SK-N-SH (cell line): Measurements from ENCODE around the gene PRKACB. TPM values are rescaled to one million over a fixed set of nuclear protein-coding genes. Genes with fewer than 3 reads are reported as not detected.

Experiments
- CTCF ChIA-PET: fragments of 300-600, 350-600 bp; formaldehyde crosslinking; extraction: SDS; loops from one replicate; lab custom pipeline; 2021; lab: Yijun Ruan, JAX
- POLR2A ChIA-PET: fragments of 350-600 bp; sonication (Branson Sonifier 250); formaldehyde crosslinking; extraction: SDS; loops from one replicate; lab custom pipeline; 2020; ENCODE audit warnings: antibody characterized with exemption, inconsistent platforms; lab: Yijun Ruan, JAX
- DNase-seq: peaks from one replicate; pipeline ENCODE4 v3.0.0; 2012
- H2AFZ ChIP-seq: fragments of 200-600 bp; sonication (generic); 2 replicates; pipeline ENCODE4 v1.8.1; 2016; ENCODE audit warnings: antibody characterized with exemption, mild to moderate bottlenecking, low read depth
- H3F3A ChIP-seq: fragments of 200-600 bp; sonication (generic); replicated peaks from 2 replicates; pipeline ENCODE3; 2016; ENCODE audit warnings: antibody characterized with exemption, mild to moderate bottlenecking; ENCODE audit not compliant: insufficient read depth
- H3K27ac ChIP-seq, 2 experiments: fragments of 200-500 bp in 1 of 2; fragments of 200-600 bp in 1 of 2; sonication (Bioruptor generic) in 1 of 2; sonication (generic), shearing (Covaris generic) in 1 of 2; 2 replicates each; pipeline versions ENCODE4 v1.5.1 to v1.6.1; 2014 to 2016; ENCODE audit warnings: low read depth in 2 of 2, inconsistent platforms in 1 of 2, low read length in 1 of 2, mild to moderate bottlenecking in 1 of 2, mixed read lengths in 1 of 2
- H3K27me3 ChIP-seq: fragments of 200-600 bp; sonication (generic), shearing (Covaris generic); 2 replicates; pipeline ENCODE4 v1.6.1; 2016; ENCODE audit warnings: mixed run types; ENCODE audit not compliant: insufficient read depth
- H3K36me3 ChIP-seq, 2 experiments: fragments of 200-500 bp in 1 of 2; fragments of 200-600 bp in 1 of 2; sonication (Bioruptor generic) in 1 of 2; sonication (generic) in 1 of 2; replicated peaks in 1 of 2; 2 replicates each; pipeline versions ENCODE3 to v1.5.1; 2014 to 2016; ENCODE audit warnings: low read length in 1 of 2, mild to moderate bottlenecking in 1 of 2; ENCODE audit not compliant: insufficient read depth in 2 of 2, control insufficient read depth in 1 of 2
- H3K4me1 ChIP-seq, 2 experiments: fragments of 200-500 bp in 1 of 2; fragments of 200-600 bp in 1 of 2; sonication (Bioruptor generic) in 1 of 2; sonication (generic), shearing (Covaris generic) in 1 of 2; 2 replicates each; pipeline versions ENCODE4 v1.5.1 to v1.6.1; 2014 to 2016; ENCODE audit warnings: low read depth in 1 of 2, low read length in 1 of 2, mixed run types in 1 of 2; ENCODE audit not compliant: insufficient read depth in 2 of 2, control insufficient read depth in 1 of 2
- H3K4me2 ChIP-seq: fragments of 200-600 bp; sonication (generic), shearing (Covaris generic); 2 replicates; pipeline ENCODE4 v1.6.1; 2017; ENCODE audit warnings: mixed run types
- H3K4me3 ChIP-seq, 2 experiments: fragments of 200-500 bp in 1 of 2; fragments of 200-600 bp in 1 of 2; sonication (Bioruptor generic) in 1 of 2; sonication (generic), shearing (Covaris generic) in 1 of 2; 2 replicates each; pipeline versions ENCODE4 v1.5.1 to v1.8.1; 2014 to 2016; ENCODE audit warnings: low read depth in 2 of 2, inconsistent platforms in 1 of 2, low read length in 1 of 2, mild to moderate bottlenecking in 1 of 2, mixed read lengths in 1 of 2, moderate library complexity in 1 of 2
- H3K79me2 ChIP-seq: fragments of 200-600 bp; sonication (generic); 2 replicates; pipeline ENCODE4 v1.8.1; 2017; ENCODE audit warnings: mild to moderate bottlenecking; ENCODE audit not compliant: insufficient read depth
- H3K9ac ChIP-seq: fragments of 200-600 bp; sonication (generic); 2 replicates; pipeline ENCODE4 v1.6.1; 2017; ENCODE audit warnings: mixed run types
- H3K9me2 ChIP-seq: fragments of 200-600 bp; sonication (generic); 2 replicates; pipeline ENCODE4 v1.6.1; 2017; ENCODE audit warnings: mixed run types
- H3K9me3 ChIP-seq: fragments of 200-600 bp; sonication (generic); 2 replicates; pipeline ENCODE4 v1.6.1; 2017; ENCODE audit warnings: mixed run types, mild to moderate bottlenecking, moderate library complexity
- H4K20me1 ChIP-seq: fragments of 200-600 bp; sonication (generic); 2 replicates; pipeline ENCODE4 v1.6.1; 2017; ENCODE audit warnings: mild to moderate bottlenecking, mixed run types; ENCODE audit not compliant: insufficient read depth
- ELF1 ChIP-seq: IDR thresholded peaks from 2 replicates; pipeline ENCODE4 v1.4.0; 2012
- EZH2phosphoT487 ChIP-seq: fragments of 200-600 bp; sonication (generic); IDR thresholded peaks from 2 replicates; pipeline ENCODE4 v1.6.1; 2017; ENCODE audit warnings: low read depth, mixed run types, mild to moderate bottlenecking, antibody characterized with exemption, moderate library complexity, borderline replicate concordance
- FOXJ3 ChIP-seq: sonication (generic); formaldehyde crosslinking; IDR thresholded peaks from 2 replicates; pipeline ENCODE4 v1.5.1; 2020; ENCODE audit warnings: mild to moderate bottlenecking, missing genetic modification reagents
- GABPA ChIP-seq: IDR thresholded peaks from 2 replicates; pipeline ENCODE4 v1.4.0; 2012; ENCODE audit warnings: low read depth, mild to moderate bottlenecking
- JUND ChIP-seq: IDR thresholded peaks from 2 replicates; pipeline ENCODE4 v1.4.0; 2012
- MEF2A ChIP-seq: IDR thresholded peaks from 2 replicates; pipeline ENCODE4 v1.4.0; 2012; ENCODE audit warnings: low read depth, borderline replicate concordance
- NFIC ChIP-seq: IDR thresholded peaks from 2 replicates; pipeline ENCODE4 v1.4.0; 2012; ENCODE audit warnings: borderline replicate concordance
- NRF1 ChIP-seq: IDR thresholded peaks from 2 replicates; pipeline ENCODE4 v1.6.1; 2012; ENCODE audit warnings: low read depth, mild to moderate bottlenecking, low read length
- POLR2AphosphoS5 ChIP-seq: IDR thresholded peaks from 2 replicates; pipeline ENCODE4 v1.6.1; 2012; ENCODE audit warnings: low read depth, low read length
- RAD21 ChIP-seq: IDR thresholded peaks from 2 replicates; pipeline ENCODE4 v1.6.1; 2012; ENCODE audit warnings: mild to moderate bottlenecking, low read length
- SIN3A ChIP-seq: IDR thresholded peaks from 2 replicates; pipeline ENCODE4 v1.6.1; 2012; ENCODE audit warnings: low read depth, mild to moderate bottlenecking, low read length, moderate library complexity, borderline replicate concordance
- SMC3 ChIP-seq: IDR thresholded peaks from 2 replicates; pipeline ENCODE4 v1.6.1; 2012; ENCODE audit warnings: low read depth, low read length, improper control_type of control experiment
- TAF1 ChIP-seq: IDR thresholded peaks from 2 replicates; pipeline ENCODE4 v1.6.1; 2012; ENCODE audit warnings: low read depth, mild to moderate bottlenecking, low read length, moderate library complexity, borderline replicate concordance
- TCF12 ChIP-seq: IDR thresholded peaks from 2 replicates; pipeline ENCODE4 v1.4.0; 2012
- TEAD4 ChIP-seq: IDR thresholded peaks from 2 replicates; pipeline ENCODE4 v1.4.0; 2012; ENCODE audit warnings: mild to moderate bottlenecking, borderline replicate concordance; ENCODE audit not compliant: insufficient read depth
- WGBS: methylation state at CpG from one replicate; pipeline ENCODE4 v1.1.6; 2017; ENCODE audit warnings: low lambda C conversion rate; 5-methylcytosine and 5-hydroxymethylcytosine counted together
- polyA plus RNA-seq, 3 experiments: library from polyadenylated mRNA; depleted of rRNA; stranded (reverse); fragments of >200 nt; gene quantifications; 2 replicates each; pipeline ENCODE4 v1.2.3, GENCODE V29; 2012
- TF ChIP-seq, protein P1 (sequence below): fragments of 200-600 bp; sonication (generic); IDR thresholded peaks from 2 replicates; pipeline ENCODE4 v1.6.1; 2017; ENCODE audit warnings: antibody characterized with exemption, mild to moderate bottlenecking, moderate library complexity
- TF ChIP-seq, protein P2 (sequence below): IDR thresholded peaks from 2 replicates; pipeline ENCODE4; 2012
- TF ChIP-seq, protein P3 (sequence below): IDR thresholded peaks from 2 replicates; pipeline ENCODE4 v1.4.0; 2012; ENCODE audit warnings: low read depth
- TF ChIP-seq, protein P4 (sequence below): IDR thresholded peaks from 2 replicates; pipeline ENCODE4 v1.4.0; 2012; ENCODE audit warnings: low read depth, borderline replicate concordance
- TF ChIP-seq, protein P5 (sequence below): fragments of 150-350 bp; IDR thresholded peaks from 2 replicates; pipeline ENCODE4 v1.6.1; 2016; ENCODE audit warnings: mild to moderate bottlenecking, low read depth, low read length

Gene PRKACB
- polyA plus RNA-seq, 1 of the 3 experiments (the other 2 are of a cell fraction) = 7.5 TPM

DNA sequence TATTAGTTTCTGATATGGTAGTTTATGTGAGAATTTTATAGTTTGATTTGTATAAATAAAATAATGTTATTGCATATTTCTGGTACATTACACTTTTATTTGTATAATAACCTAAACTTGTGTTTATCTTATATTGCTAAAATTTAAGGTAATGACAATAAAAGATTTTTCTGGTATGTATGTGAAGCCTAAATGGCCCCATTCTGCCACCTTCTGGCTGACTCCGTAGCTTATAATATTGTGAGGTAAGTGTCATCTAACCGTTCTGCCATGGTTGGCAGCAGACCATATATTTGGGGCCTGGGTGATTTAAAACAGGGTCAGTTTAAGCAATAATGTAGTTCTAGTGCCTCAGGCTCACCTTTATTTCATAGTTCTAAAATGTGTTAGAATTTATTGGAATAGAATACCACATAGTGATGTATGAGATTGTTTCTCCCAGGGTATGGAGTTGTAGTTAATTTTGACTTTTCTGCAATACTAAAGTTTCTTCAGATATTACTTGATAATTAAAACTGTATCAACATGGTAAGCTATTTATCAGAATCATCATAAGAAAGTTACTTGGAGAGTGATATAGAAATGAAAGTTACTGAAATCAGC, 21.2 kb upstream of the PRKACB start (continued):
- TF ChIP-seq, protein P1, sequence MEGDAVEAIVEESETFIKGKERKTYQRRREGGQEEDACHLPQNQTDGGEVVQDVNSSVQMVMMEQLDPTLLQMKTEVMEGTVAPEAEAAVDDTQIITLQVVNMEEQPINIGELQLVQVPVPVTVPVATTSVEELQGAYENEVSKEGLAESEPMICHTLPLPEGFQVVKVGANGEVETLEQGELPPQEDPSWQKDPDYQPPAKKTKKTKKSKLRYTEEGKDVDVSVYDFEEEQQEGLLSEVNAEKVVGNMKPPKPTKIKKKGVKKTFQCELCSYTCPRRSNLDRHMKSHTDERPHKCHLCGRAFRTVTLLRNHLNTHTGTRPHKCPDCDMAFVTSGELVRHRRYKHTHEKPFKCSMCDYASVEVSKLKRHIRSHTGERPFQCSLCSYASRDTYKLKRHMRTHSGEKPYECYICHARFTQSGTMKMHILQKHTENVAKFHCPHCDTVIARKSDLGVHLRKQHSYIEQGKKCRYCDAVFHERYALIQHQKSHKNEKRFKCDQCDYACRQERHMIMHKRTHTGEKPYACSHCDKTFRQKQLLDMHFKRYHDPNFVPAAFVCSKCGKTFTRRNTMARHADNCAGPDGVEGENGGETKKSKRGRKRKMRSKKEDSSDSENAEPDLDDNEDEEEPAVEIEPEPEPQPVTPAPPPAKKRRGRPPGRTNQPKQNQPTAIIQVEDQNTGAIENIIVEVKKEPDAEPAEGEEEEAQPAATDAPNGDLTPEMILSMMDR = peak; percentile 89
- no peak for TF ChIP-seq MEF2A

DNA sequence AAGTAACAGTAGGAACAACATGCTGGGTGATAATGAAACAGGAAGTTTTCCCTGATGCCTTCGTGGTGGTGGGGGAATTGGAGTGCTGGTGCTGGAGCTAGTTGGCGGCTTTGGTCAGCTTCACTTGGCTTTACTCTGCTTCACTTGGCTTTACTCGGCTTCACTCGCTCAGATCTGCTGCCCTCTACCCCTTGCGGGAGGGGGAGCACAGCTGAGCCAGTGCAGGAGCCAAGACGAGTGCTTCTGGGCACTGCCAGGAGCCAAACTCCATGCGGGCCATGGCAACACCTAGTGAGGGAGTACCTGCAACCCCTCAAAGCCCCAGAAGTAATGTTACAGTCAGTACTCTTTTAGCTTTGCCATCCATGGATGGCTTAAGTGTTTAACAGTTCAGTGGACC, 10.6 kb upstream of the PRKACB start:
- Histone ChIP-seq H3F3A (no peaks in the 10 kb centered on the region), H3K4me2 (no peak overlapping the region), H3K9ac (no peak overlapping the region), H3K79me2 (no peaks in the 10 kb centered on the region), H4K20me1 (no peaks in the 10 kb centered on the region), H3K27me3 (no peaks in the 10 kb centered on the region), H3K4me3 (no peak overlapping the region), H3K36me3 (peaks cover 2% of the 10 kb centered on the region in 2 experiments), H2AFZ (no peak overlapping the region), H3K9me3 (no peaks in the 10 kb centered on the region), H3K27ac (no peak overlapping the region), H3K9me2 (no peaks in the 10 kb centered on the region), H3K4me1 (no peaks in the 10 kb centered on the region)
- ChIA-PET CTCF (interaction anchor here (1.0 to 3.1 kb wide), 3 partner anchors 11 to 300 kb away, joined by 3 to 11 read pairs (median 5); partner anchors contain the start of gene PRKACB), POLR2A (no interaction called here)
- DNase-seq = no peak
- over 99% methylated on average over 6 of the region's 7 CpGs for WGBS
- no peak for TF ChIP-seq TAF1
- TF ChIP-seq, protein P2, sequence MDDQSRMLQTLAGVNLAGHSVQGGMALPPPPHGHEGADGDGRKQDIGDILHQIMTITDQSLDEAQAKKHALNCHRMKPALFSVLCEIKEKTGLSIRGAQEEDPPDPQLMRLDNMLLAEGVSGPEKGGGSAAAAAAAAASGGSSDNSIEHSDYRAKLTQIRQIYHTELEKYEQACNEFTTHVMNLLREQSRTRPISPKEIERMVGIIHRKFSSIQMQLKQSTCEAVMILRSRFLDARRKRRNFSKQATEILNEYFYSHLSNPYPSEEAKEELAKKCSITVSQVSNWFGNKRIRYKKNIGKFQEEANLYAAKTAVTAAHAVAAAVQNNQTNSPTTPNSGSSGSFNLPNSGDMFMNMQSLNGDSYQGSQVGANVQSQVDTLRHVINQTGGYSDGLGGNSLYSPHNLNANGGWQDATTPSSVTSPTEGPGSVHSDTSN = no peak
- no peak for TF ChIP-seq ELF1
- no peak for TF ChIP-seq EZH2phosphoT487
- no peak for TF ChIP-seq RAD21
- TF ChIP-seq POLR2AphosphoS5 = no peak
- TF ChIP-seq NRF1 = no peak
- TF ChIP-seq, protein P3, sequence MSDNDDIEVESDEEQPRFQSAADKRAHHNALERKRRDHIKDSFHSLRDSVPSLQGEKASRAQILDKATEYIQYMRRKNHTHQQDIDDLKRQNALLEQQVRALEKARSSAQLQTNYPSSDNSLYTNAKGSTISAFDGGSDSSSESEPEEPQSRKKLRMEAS = no peak
- no peak for TF ChIP-seq JUND
- no peak for TF ChIP-seq TEAD4
- TF ChIP-seq TCF12 = no peak
- TF ChIP-seq, protein P4, sequence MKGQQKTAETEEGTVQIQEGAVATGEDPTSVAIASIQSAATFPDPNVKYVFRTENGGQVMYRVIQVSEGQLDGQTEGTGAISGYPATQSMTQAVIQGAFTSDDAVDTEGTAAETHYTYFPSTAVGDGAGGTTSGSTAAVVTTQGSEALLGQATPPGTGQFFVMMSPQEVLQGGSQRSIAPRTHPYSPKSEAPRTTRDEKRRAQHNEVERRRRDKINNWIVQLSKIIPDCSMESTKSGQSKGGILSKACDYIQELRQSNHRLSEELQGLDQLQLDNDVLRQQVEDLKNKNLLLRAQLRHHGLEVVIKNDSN = no peak
- TF ChIP-seq FOXJ3 (CRISPR knock-in tag) = no peak
- TF ChIP-seq SIN3A = no peak
- TF ChIP-seq GABPA = no peak
- TF ChIP-seq, protein P5, sequence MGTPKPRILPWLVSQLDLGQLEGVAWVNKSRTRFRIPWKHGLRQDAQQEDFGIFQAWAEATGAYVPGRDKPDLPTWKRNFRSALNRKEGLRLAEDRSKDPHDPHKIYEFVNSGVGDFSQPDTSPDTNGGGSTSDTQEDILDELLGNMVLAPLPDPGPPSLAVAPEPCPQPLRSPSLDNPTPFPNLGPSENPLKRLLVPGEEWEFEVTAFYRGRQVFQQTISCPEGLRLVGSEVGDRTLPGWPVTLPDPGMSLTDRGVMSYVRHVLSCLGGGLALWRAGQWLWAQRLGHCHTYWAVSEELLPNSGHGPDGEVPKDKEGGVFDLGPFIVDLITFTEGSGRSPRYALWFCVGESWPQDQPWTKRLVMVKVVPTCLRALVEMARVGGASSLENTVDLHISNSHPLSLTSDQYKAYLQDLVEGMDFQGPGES = no peak
- no peak for TF ChIP-seq SMC3
- TF ChIP-seq NFIC = no peak
